OCI-LY7 (cell line): ENCODE data around the gene ABHD18. TPM values are rescaled to one million over a fixed set of nuclear protein-coding genes. Genes with fewer than 3 reads are reported as not detected.

Source experiments
- BruUV-seq: library from RNA; stranded (reverse); fragments of 400-500 nt; replicated peaks from 2 replicates; lab custom pipeline; 2021; lab: Mats Ljungman, UMichigan
- CTCF ChIA-PET: fragments of 300-600 bp; sonication (Branson Sonifier 250); formaldehyde crosslinking; loops from one replicate; lab custom pipeline; 2022; ENCODE audit warnings: antibody characterized with exemption; ENCODE audit not compliant: unreplicated experiment; lab: Charles Lee
- POLR2A ChIA-PET: fragments of 300-600 bp; sonication (Branson Sonifier 250); formaldehyde crosslinking; loops from one replicate; lab custom pipeline; 2022; ENCODE audit warnings: antibody characterized with exemption; lab: Charles Lee
- DNase-seq: peaks from one replicate; pipeline ENCODE4 v3.0.0-alpha.2; 2015; ENCODE audit warnings: low spot score
- H2AFZ ChIP-seq: fragments of 200-600 bp; sonication (generic), shearing (Covaris generic); 2 replicates; pipeline ENCODE4 v1.6.1; 2014; ENCODE audit warnings: mild to moderate bottlenecking, antibody characterized with exemption, low read length, moderate library complexity
- H3K27ac ChIP-seq: fragments of 200-600 bp; sonication (generic); 2 replicates; pipeline ENCODE4 v1.5.1; 2014; ENCODE audit warnings: mixed run types, low read depth, mild to moderate bottlenecking, moderate library complexity, low read length, inconsistent platforms; ENCODE audit not compliant: poor library complexity, severe bottlenecking
- H3K36me3 ChIP-seq: fragments of 200-600 bp; sonication (generic); 2 replicates; pipeline ENCODE4 v1.6.1; 2014; ENCODE audit warnings: mild to moderate bottlenecking, antibody characterized with exemption, low read length, moderate library complexity, mixed read lengths; ENCODE audit not compliant: insufficient read depth
- H3K4me1 ChIP-seq: fragments of 200-600 bp; sonication (generic); 2 replicates; pipeline ENCODE4 v1.5.1; 2014; ENCODE audit warnings: mild to moderate bottlenecking, low read length; ENCODE audit not compliant: insufficient read depth, poor library complexity, severe bottlenecking
- H3K4me2 ChIP-seq: fragments of 200-600 bp; sonication (generic); 2 replicates; pipeline ENCODE4 v1.6.1; 2014; ENCODE audit warnings: mild to moderate bottlenecking, low read length
- H3K4me3 ChIP-seq: fragments of 200-600 bp; sonication (generic); 2 replicates; pipeline ENCODE4 v1.5.1; 2014; ENCODE audit warnings: mild to moderate bottlenecking, low read depth, low read length; ENCODE audit not compliant: poor library complexity, severe bottlenecking
- H3K79me2 ChIP-seq: fragments of 200-600 bp; sonication (generic); 2 replicates; pipeline ENCODE4 v1.6.1; 2016; ENCODE audit warnings: low read depth, mild to moderate bottlenecking, low read length, moderate library complexity, mixed read lengths; ENCODE audit not compliant: insufficient read depth
- H3K9me2 ChIP-seq: fragments of 200-600 bp; sonication (generic); 2 replicates; pipeline ENCODE4 v1.6.1; 2016; ENCODE audit warnings: mild to moderate bottlenecking, low read length, mixed read lengths; ENCODE audit not compliant: insufficient read depth
- H3K9me3 ChIP-seq: fragments of 200-600 bp; sonication (generic); 2 replicates; pipeline ENCODE4 v1.6.1; 2014; ENCODE audit warnings: mild to moderate bottlenecking, mixed run types, low read length, mixed read lengths
- H4K20me1 ChIP-seq: fragments of 200-600 bp; sonication (generic); 2 replicates; pipeline ENCODE4 v1.6.1; 2014; ENCODE audit warnings: mild to moderate bottlenecking, antibody characterized with exemption, low read length, moderate library complexity, mixed read lengths; ENCODE audit not compliant: insufficient read depth
- EZH2phosphoT487 ChIP-seq: fragments of 200-600 bp; sonication (generic); IDR thresholded peaks from 2 replicates; pipeline ENCODE4 v1.6.1; 2018; ENCODE audit warnings: low read depth, borderline replicate concordance, mild to moderate bottlenecking, mixed run types, antibody characterized with exemption, low read length, moderate library complexity, mixed read lengths
- intact Hi-C: fragments of 100-400 bp; cut with micrococcal nuclease; formaldehyde crosslinking; loops from one replicate; pipeline ENCODE4 v1.10.0; 2022; ENCODE audit not compliant: unreplicated experiment
- total RNA-seq, 2 experiments: library from RNA; depleted of rRNA in 1 of 2; stranded (reverse); fragments of >200 nt in 1 of 2; shearing (Covaris generic) in 1 of 2; gene quantifications; 2 replicates each; pipeline ENCODE4 v1.2.3, GENCODE V29; 2014 to 2022
- TF ChIP-seq, protein P1 (sequence below): fragments of 200-600 bp; sonication (generic); conservative IDR thresholded peaks from 2 replicates; pipeline ENCODE4 v1.5.1; 2014; ENCODE audit warnings: mild to moderate bottlenecking, antibody characterized with exemption, low read length, moderate library complexity, mixed read lengths

ABHD18 gene
- total RNA-seq, 2 experiments from 2014 or later: 10.4 to 12.7 TPM

DNA sequence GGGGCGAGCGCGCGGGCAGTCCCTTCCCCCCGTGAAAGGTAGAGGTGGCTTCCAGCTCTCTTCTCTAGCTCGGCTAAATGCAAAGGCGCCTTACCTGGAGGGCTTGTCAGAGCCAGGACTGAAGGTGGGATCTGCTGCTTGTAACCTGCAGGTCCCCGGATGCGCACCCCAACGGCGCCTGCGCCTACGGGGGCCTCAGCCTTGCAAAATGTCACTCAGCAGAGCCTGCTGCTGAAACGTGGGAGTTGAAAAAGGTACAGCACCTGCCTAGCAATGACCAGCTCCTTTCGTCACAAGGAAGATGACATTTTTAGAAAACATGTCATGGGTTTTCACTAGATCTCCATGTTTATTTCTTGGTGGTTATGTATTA lies 583 bp downstream of the ABHD18 start:
- Histone ChIP-seq H3K9me3 (no peaks in the 10 kb centered on the region), H3K36me3 (peaks cover 8% of the 10 kb centered on the region), H3K9me2 (no peaks in the 10 kb centered on the region), H3K4me1 (peaks cover 8% of the 10 kb centered on the region), H3K4me3 (peak overlapping the region; percentile 76), H4K20me1 (0 out of 2 replicates have a peak, but pooled peaks cover 4% of the 10 kb centered on the region), H3K79me2 (peaks cover 39% of the 10 kb centered on the region; the same call in 1 of the 2 replicates), H3K27ac (peak overlapping the region; percentile 53), H3K4me2 (peak overlapping the region; percentile 79), H2AFZ (peak overlapping the region; percentile 63)
- TSS peak; percentile 52 for BruUV-seq
- ChIA-PET POLR2A (interaction anchor here (0.7 to 2.0 kb wide), 18 partner anchors 8 to 1129 kb away, joined by 3 to 16 read pairs (median 4); partner anchors contain the start of genes LARP1B and PGRMC2), CTCF (interaction anchor here (0.6 kb wide), 1 partner anchor 1260 kb away, joined by 3 read pairs; no protein-coding TSS in a partner anchor)
- TF ChIP-seq, protein P1, sequence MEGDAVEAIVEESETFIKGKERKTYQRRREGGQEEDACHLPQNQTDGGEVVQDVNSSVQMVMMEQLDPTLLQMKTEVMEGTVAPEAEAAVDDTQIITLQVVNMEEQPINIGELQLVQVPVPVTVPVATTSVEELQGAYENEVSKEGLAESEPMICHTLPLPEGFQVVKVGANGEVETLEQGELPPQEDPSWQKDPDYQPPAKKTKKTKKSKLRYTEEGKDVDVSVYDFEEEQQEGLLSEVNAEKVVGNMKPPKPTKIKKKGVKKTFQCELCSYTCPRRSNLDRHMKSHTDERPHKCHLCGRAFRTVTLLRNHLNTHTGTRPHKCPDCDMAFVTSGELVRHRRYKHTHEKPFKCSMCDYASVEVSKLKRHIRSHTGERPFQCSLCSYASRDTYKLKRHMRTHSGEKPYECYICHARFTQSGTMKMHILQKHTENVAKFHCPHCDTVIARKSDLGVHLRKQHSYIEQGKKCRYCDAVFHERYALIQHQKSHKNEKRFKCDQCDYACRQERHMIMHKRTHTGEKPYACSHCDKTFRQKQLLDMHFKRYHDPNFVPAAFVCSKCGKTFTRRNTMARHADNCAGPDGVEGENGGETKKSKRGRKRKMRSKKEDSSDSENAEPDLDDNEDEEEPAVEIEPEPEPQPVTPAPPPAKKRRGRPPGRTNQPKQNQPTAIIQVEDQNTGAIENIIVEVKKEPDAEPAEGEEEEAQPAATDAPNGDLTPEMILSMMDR: no peak
- TF ChIP-seq EZH2phosphoT487: no peak
- intact Hi-C loops: loop anchor here (1.0 to 10.0 kb wide), 5 partner anchors 85 to 1129 kb away; partner anchors contain the start of genes C4orf33, LARP1B, PGRMC2 and PLK4
- peak; percentile 66 for DNase-seq

DNA sequence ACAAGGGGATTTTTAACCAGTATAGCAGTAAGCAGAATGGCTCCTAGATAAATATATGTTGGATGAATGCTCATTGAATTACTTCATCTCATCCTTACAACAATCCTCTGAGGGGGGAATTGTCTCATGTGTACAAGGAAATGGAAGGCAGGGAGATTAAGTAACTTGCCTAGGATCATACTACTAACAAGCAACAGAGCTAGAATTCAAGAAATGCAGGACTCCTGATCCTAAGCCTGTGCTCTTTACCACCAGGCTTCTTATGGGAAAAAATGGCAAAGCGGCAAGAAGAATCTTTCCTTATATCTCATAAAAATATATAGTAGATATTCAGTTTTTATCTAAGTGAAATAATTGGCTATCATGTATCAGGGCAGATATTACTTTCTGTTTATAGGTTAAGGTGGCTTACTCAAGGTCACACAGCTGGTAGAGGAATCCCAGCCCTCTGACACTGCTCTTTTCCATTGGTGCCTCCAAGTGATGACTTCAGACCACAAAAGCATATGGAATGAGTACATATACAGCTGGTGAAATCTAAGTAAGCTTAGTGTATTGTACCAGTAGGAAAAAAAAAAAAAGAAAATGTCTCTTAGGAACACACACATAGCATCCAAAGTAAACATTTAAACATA lies 2.1 kb downstream of the ABHD18 start:
- Histone ChIP-seq H3K79me2 (peaks cover 29% of the 10 kb centered on the region; the same call in 1 of the 2 replicates), H3K4me3 (no peak overlapping the region), H2AFZ (no peak overlapping the region), H3K27ac (no peak overlapping the region), H4K20me1 (0 out of 2 replicates have a peak, but pooled peaks cover 4% of the 10 kb centered on the region), H3K4me2 (no peak overlapping the region), H3K9me2 (no peaks in the 10 kb centered on the region), H3K36me3 (peaks cover 8% of the 10 kb centered on the region), H3K4me1 (peaks cover 8% of the 10 kb centered on the region), H3K9me3 (no peaks in the 10 kb centered on the region)
- TF ChIP-seq EZH2phosphoT487: no peak
- TF ChIP-seq, protein P1: no peak
- ChIA-PET CTCF (no interaction called here), POLR2A (interaction anchor here (0.6 to 1.1 kb wide), 3 partner anchors 25 to 94 kb away, joined by 4 to 5 read pairs (median 5); partner anchors contain the start of gene LARP1B)
- DNase-seq: no peak
- BruUV-seq: TSS peak; percentile 54
- intact Hi-C loops: loop anchor here (5.0 to 10.0 kb wide), 2 partner anchors 845 to 1128 kb away; partner anchors contain the start of genes C4orf33 and SCLT1
